ENCODE results near the gene BCL2A1.
"Not testable (repeated sequence)": the region's sequence is repeated elsewhere in the genome, so short reads cannot be mapped to it uniquely, and the experiment has no call there.

Gene BCL2A1

GRCh38 chr15:79956354-79956939 is 14.5 kb downstream of the BCL2A1 start:
- DNase-seq, result no peak

GRCh38 chr15:79954661-79955060 is 16.3 kb downstream of the BCL2A1 start:
- no peak for DNase-seq

GRCh38 chr15:79953951-79954444 is 17.0 kb downstream of the BCL2A1 start:
- no peak for DNase-seq

GRCh38 chr15:79952329-79952728 is 18.7 kb downstream of the BCL2A1 start:
- peak in 1 of 2 donors; percentile 24 for DNase-seq

GRCh38 chr15:79950247-79950646 is 20.7 kb downstream of the BCL2A1 start:
- no peak for DNase-seq

- no peak for DNase-seq
These were observed 22.2 kb downstream of the BCL2A1 start for GRCh38 chr15:79948761-79949160.

- no peak for DNase-seq
These were observed 22.8 kb downstream of the BCL2A1 start for GRCh38 chr15:79948095-79948695.

- DNase-seq, result no peak
These were observed 24.0 kb downstream of the BCL2A1 start for GRCh38 chr15:79947009-79947408.

- DNase-seq, result no peak
These were observed 26.4 kb downstream of the BCL2A1 start for GRCh38 chr15:79944622-79945021.

GRCh38 chr15:79943820-79944219 is 27.2 kb downstream of the BCL2A1 start:
- no peak for DNase-seq

GRCh38 chr15:79942741-79943481 is 28.1 kb downstream of the BCL2A1 start:
- DNase-seq, result no peak

GRCh38 chr15:79939399-79939798 is 31.6 kb downstream of the BCL2A1 start:
- DNase-seq, result no peak

- no peak for DNase-seq
These were observed 32.9 kb downstream of the BCL2A1 start for GRCh38 chr15:79938143-79938542.

- not testable (repeated sequence) for DNase-seq
These were observed 35.3 kb downstream of the BCL2A1 start for GRCh38 chr15:79935556-79936201.

- no peak for DNase-seq
These were observed 37.8 kb downstream of the BCL2A1 start for GRCh38 chr15:79933231-79933630.

- no peak for DNase-seq
These were observed 38.5 kb downstream of the BCL2A1 start for GRCh38 chr15:79932447-79932846.

- DNase-seq, result no peak
These were observed 40.5 kb downstream of the BCL2A1 start for GRCh38 chr15:79930516-79930915.

- DNase-seq, result no peak
These were observed 41.6 kb downstream of the BCL2A1 start for GRCh38 chr15:79929412-79929811.

GRCh38 chr15:79926116-79926515 is 44.9 kb downstream of the BCL2A1 start:
- DNase-seq, result not testable (repeated sequence)

GRCh38 chr15:79924379-79924778 is 46.6 kb downstream of the BCL2A1 start:
- no peak for DNase-seq

- DNase-seq, result peak; percentile 55 to 74
These were observed 47.4 kb downstream of the BCL2A1 start for GRCh38 chr15:79923515-79924169.

GRCh38 chr15:79923079-79923514 is 47.9 kb downstream of the BCL2A1 start:
- peak; percentile 12 to 57 for DNase-seq

All from hippocampal formation (tissue), 2 donors.